PFSK-1 (cell line): ENCODE measurements around the gene AGL.

Experiments used
- FOXP2 ChIP-seq: optimal IDR thresholded peaks from 2 replicates; pipeline ENCODE3; 2011; ENCODE audit warnings: borderline replicate concordance, control low read depth, inconsistent platforms; ENCODE audit not compliant: insufficient read depth; ENCODE audit errors: extremely low read length, extremely low read depth
- POLR2AphosphoS5 ChIP-seq: IDR thresholded peaks from 2 replicates; pipeline ENCODE4 v1.6.1; 2012; ENCODE audit warnings: low read depth, mild to moderate bottlenecking, control low read depth, low read length, moderate library complexity
- REST ChIP-seq, 2 experiments: IDR thresholded peaks; 2 replicates each; pipeline versions ENCODE4 v1.6.1 to v1.8.0; 2011 to 2012; ENCODE audit warnings: low read depth in 2 of 2, low read length in 2 of 2, control low read depth in 1 of 2, inconsistent platforms in 1 of 2, mild to moderate bottlenecking in 1 of 2, moderate library complexity in 1 of 2; ENCODE audit not compliant: insufficient read depth in 1 of 2
- SIN3A ChIP-seq: IDR thresholded peaks from 2 replicates; pipeline ENCODE4 v1.6.1; 2012; ENCODE audit warnings: mild to moderate bottlenecking, low read length, moderate library complexity, borderline replicate concordance; ENCODE audit not compliant: insufficient read depth
- TAF1 ChIP-seq: IDR thresholded peaks from 2 replicates; pipeline ENCODE4 v1.6.1; 2012; ENCODE audit warnings: low read length, control low read depth, borderline replicate concordance; ENCODE audit not compliant: insufficient read depth

The AGL gene

GRCh38 chr1:99811075-99811474, 39.1 kb upstream of the AGL start:
- no peak for TF ChIP-seq POLR2AphosphoS5
- TF ChIP-seq FOXP2 = no peak
- no peak for TF ChIP-seq REST (IDR thresholded peaks at IDR 0.05; ENCODE audit: insufficient read depth in 1 of 2, low read depth in 2 of 2, low read length in 2 of 2)
- TF ChIP-seq SIN3A = no peak
- no peak for TF ChIP-seq TAF1

- TF ChIP-seq FOXP2 = no peak
- no peak for TF ChIP-seq REST (IDR thresholded peaks at IDR 0.05; ENCODE audit: insufficient read depth in 1 of 2, low read depth in 2 of 2, low read length in 2 of 2)
- no peak for TF ChIP-seq POLR2AphosphoS5
- no peak for TF ChIP-seq SIN3A
- no peak for TF ChIP-seq TAF1
Observed at GRCh38 chr1:99811747-99812146, 38.4 kb upstream of the AGL start.

GRCh38 chr1:99814373-99814900, 35.7 kb upstream of the AGL start:
- no peak for TF ChIP-seq SIN3A
- TF ChIP-seq POLR2AphosphoS5 = no peak
- TF ChIP-seq FOXP2 = no peak
- TF ChIP-seq TAF1 = no peak
- no peak for TF ChIP-seq REST (IDR thresholded peaks at IDR 0.05; ENCODE audit: insufficient read depth in 1 of 2, low read depth in 2 of 2, low read length in 2 of 2)

GRCh38 chr1:99816656-99817055, 33.5 kb upstream of the AGL start:
- TF ChIP-seq POLR2AphosphoS5 (no peak), SIN3A (no peak), REST (IDR thresholded peaks at IDR 0.05; ENCODE audit: insufficient read depth in 1 of 2, low read depth in 2 of 2, low read length in 2 of 2) (no peak), FOXP2 (no peak), TAF1 (no peak)

- TF ChIP-seq FOXP2 (no peak), SIN3A (no peak), POLR2AphosphoS5 (no peak), REST (IDR thresholded peaks at IDR 0.05; ENCODE audit: insufficient read depth in 1 of 2, low read depth in 2 of 2, low read length in 2 of 2) (no peak), TAF1 (no peak)
Observed at GRCh38 chr1:99818063-99818699, 32.0 kb upstream of the AGL start.
